Measurements from ENCODE around the gene ADRM1.

- no peak for TF ChIP-seq POLR2A (IDR thresholded peaks at IDR 0.05; ENCODE audit: low read depth)
- TF ChIP-seq CTCF (IDR thresholded peaks at IDR 0.05): no peak
- no peak for TF ChIP-seq POLR2AphosphoS5 (IDR thresholded peaks at IDR 0.05)
Measured at GRCh38 chr20:62269378-62269777, 33.4 kb upstream of the ADRM1 start.

Data from esophagus muscularis mucosa (tissue), 3 donors.